Motor neuron (in vitro differentiated cells): ENCODE results near the gene MB. TPM values are rescaled to one million over a fixed set of nuclear protein-coding genes. Genes with fewer than 3 reads are reported as not detected.

Source experiments
- ATAC-seq, 8 experiments: fragments of 200-7000 bp; cut with Tn5 transposase; replicated peaks in 6 of 8; 2 replicates each; pipeline ENCODE4 v1.8.0; 2021; ENCODE audit warnings: mild to moderate bottlenecking in 8 of 8, moderate library complexity in 8 of 8
- H3K27ac ChIP-seq, 2 donors: fragments of 250-450 bp; sonication (Bioruptor Pico); 2 replicates each; pipeline ENCODE4 v1.9.0; 2021; ENCODE audit warnings: antibody characterized with exemption in 2 of 2, mild to moderate bottlenecking in 2 of 2, moderate library complexity in 1 of 2
- H3K4me1 ChIP-seq, 2 donors: fragments of 250-450 bp; sonication (Bioruptor Pico); replicated peaks in 1 of 2; 2 replicates each; pipeline ENCODE4 v1.6.1; 2021; ENCODE audit warnings: antibody characterized with exemption in 2 of 2, mild to moderate bottlenecking in 2 of 2, moderate library complexity in 1 of 2
- H3K4me3 ChIP-seq, 5 donors: fragments of 250-450 bp; sonication (Bioruptor Pico); 2 replicates each; pipeline ENCODE4 v1.9.0; 2021; ENCODE audit warnings: antibody characterized with exemption in 5 of 5, mild to moderate bottlenecking in 5 of 5, moderate library complexity in 4 of 5
- WGBS, 10 experiments: fragments of 450-650 bp; shearing (Covaris generic); methylation state at CpG; one replicate each; pipeline ENCODE4 v1.0.0; 2022; 5-methylcytosine and 5-hydroxymethylcytosine counted together
- in situ Hi-C, 9 experiments: fragments of 400-800 bp; cut with MboI; loops; one replicate each; pipeline ENCODE4 v1.15.0; 2021; ENCODE audit warnings: low sequenced_read_pairs in 9 of 9, low pct_unique_long_range_greater_than_20kb in 2 of 9; ENCODE audit not compliant: unreplicated experiment in 9 of 9
- total RNA-seq, 8 experiments: library from RNA; unstranded; fragments of 300-600 nt; gene quantifications; 2 replicates each; pipeline versions ENCODE4 v1.2.3 to v1.2.4, GENCODE V29; 2022

Gene MB
- total RNA-seq, 8 experiments from 2014 or later = 0.73 to 1.5 (median 0.76) TPM; not detected in 5

DNA sequence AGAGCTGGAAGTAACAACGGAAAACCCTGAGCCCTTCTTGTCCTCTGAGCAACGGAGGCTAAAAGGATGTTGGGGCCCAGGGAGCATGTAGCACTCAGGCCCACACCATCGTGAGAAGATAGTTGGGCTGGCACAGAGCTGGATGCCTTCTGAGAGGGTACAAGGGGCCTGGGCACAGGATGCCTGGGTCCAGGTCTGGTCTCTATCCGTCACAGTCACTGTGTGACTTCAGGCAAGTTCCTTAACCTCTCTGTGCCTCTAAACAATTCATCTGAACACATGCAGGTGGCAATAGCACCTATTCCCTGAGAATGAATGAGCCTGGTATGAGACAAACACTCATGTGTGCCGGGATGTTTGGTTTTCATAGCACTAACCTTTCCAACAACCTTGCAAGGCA, 29.2 kb downstream of the MB start:
- WGBS, 10 experiments = 60 to 90% (median 80%) methylated on average over 1 to 3 of the region's 5 CpGs; no CpG with 5 or more reads in 5 of the 10 experiments
- Histone ChIP-seq H3K4me1 (peaks cover 0 to 9% of the 10 kb centered on the region in 2 donors), H3K4me3 (no peak overlapping the region), H3K27ac (no peak overlapping the region)
- ATAC-seq = no peak
- in situ Hi-C loops = loop anchor here (10.0 to 25.0 kb wide), 3 partner anchors 151 to 233 kb away; no protein-coding TSS in a partner anchor

DNA sequence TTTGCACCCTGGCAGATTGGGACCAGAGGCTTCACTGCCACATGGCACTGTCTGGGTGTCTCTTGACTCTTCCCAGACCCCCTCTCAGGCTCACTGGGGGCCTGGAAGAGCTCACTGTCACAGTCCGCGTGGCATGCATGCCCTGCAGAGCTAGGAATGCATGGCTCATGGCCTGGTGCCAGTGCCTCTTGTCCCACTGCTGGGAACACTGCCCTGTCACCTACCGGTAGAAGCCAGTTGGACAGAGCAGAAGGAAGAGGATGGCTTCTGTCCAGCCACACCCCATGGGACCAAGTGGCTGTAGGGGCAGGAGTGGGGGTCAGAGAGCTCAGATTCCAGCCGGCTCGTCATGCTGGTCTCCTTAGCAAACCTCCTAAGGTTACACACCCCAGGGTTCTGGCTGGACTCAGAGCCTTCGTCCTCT, 29.7 kb downstream of the MB start:
- ATAC-seq = peak in 3 of 8 experiments; percentile 27 to 66 (median 28)
- in situ Hi-C loops = loop anchor here (10.0 to 25.0 kb wide), 3 partner anchors 150 to 233 kb away; no protein-coding TSS in a partner anchor
- WGBS, 10 experiments = 0 to 100% (median 90%) methylated on average over 1 to 2 of the region's 6 CpGs; no CpG with 5 or more reads in 6 of the 10 experiments
- Histone ChIP-seq H3K4me1 (peaks cover 0 to 7% of the 10 kb centered on the region in 2 donors), H3K4me3 (no peak overlapping the region), H3K27ac (no peak overlapping the region)

DNA sequence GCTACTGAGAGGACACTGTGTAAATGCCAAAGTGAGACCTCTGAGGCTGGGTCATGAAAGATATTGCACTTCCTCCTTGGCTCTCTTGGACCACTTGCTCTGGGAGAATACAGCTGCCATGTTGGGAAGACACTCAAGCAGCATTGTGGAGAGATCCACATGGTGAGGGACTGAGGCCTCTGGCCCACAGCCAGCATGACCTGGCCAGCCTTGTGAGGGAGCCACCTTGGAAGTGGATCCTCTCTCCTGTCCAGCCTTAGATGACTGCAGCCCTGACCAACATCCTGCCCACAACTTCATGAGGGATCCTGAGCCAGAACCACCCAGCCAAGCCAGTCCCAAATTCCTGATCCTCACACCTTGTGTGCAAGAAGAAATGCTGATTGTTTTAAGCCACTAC, 30.4 kb downstream of the MB start:
- H3K4me1 ChIP-seq = peaks cover 0 to 7% of the 10 kb centered on the region in 2 donors
- ATAC-seq = no peak
- H3K27ac ChIP-seq = no peak overlapping the region
- no peak overlapping the region for H3K4me3 ChIP-seq
- in situ Hi-C loops = loop anchor here (10.0 to 25.0 kb wide), 3 partner anchors 149 to 232 kb away; no protein-coding TSS in a partner anchor

DNA sequence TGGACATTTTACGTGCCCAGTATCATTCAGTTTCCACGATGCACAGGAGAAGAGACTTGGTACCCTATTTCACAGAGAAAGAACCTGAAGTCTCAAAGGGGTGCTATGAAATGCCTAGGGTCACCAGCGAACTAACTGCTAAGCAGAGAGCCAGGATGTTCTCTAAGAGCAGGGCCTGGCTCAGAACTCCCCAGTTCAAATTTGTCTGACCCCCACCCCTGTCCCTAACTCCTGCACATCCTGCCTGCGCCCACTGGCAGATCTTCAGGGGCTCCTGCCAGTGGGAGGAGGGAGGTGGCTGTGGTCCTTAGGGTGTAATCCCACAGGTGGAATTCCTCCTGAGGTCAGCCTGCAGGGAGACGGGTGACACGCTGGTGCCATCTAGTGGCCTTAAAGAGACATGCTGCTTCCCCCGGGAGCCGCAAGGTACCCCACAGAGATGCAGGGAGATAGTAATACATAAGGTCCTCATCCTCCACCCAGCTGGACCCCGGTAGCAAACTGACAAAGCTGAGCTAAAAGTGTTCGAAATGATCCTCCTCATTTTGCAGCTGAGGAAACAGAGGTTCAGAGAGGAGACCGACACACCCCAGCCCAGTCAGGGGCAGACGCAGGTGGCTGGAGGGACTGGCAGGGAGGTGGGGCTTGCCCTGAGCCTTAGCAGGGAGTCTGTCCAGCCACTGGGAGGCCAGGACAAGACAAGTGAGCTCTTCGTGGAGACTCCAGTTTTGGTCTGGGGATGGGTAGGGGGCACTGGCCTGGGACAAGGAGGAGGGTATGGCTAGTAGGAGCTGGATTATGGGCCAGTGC, 34.1 kb downstream of the MB start:
- Histone ChIP-seq H3K4me3 (no peak overlapping the region), H3K27ac (no peak overlapping the region), H3K4me1 (peaks cover 0 to 5% of the 10 kb centered on the region in 2 donors)
- 0 to 57% (median 35%) methylated on average over 1 to 5 of the region's 13 CpGs; no CpG with 5 or more reads in 4 of the 10 experiments for WGBS, 10 experiments
- in situ Hi-C loops = loop anchor here (5.0 to 25.0 kb wide), 4 partner anchors 146 to 228 kb away; no protein-coding TSS in a partner anchor
- peak; percentile 78 to 95 (median 89) for ATAC-seq

DNA sequence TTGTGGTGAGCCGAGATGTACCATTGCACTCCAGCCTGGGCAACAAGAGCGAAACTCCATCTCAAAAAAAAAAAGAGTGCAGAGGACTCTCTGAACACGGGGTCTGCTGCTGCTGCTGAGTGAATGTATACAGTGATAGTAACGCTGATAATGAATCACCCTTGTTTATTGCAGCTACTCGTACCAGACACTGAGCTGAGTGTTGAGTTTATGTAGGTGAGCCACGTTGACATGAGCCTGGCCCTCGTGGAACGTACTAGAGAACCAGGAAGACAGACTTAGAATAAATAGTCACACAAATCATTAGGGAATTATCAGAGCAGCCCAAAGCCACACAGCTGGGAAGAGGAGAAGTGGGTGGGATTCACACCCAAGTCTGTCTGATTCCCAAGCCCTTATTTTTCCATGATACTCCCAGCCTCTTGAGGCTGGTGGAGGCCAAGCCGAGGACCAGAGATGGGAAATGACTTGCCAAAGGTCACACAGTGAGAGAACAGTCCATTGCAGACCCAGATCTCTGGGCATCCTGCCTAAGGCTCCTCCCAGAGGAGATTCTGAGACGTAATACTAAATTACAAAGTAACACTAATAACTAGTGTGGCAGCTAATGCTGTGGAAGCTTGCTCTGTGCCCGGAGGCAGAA, 34.8 kb downstream of the MB start:
- Histone ChIP-seq H3K27ac (no peak overlapping the region), H3K4me3 (no peak overlapping the region), H3K4me1 (peaks cover 0 to 5% of the 10 kb centered on the region in 2 donors)
- peak in 1 of 8 experiments; percentile 2 for ATAC-seq
- 50 to 89% (median 72%) methylated on average over 1 to 7 of the region's 11 CpGs for WGBS, 10 experiments
- in situ Hi-C loops = loop anchor here (5.0 to 25.0 kb wide), 4 partner anchors 145 to 228 kb away; no protein-coding TSS in a partner anchor

DNA sequence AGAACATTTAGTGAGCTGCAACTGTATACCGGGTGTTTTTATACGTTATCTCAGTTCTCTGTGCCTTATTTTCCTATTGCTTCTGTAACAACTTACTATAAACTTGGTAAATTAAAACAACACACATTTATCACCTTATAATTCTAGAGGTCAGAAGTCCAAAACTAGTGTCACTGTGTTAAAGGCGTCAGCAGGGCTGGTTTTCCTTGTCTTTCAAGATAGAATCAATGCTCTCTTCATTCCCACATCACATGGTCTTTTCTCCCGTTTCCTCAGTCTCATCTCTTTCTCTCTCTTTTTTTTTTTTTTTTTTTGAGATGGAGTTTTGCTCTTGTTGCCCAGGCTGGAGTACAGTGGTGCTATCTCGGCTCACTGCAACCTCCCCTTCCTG, 36.1 kb downstream of the MB start:
- Histone ChIP-seq H3K27ac (no peak overlapping the region), H3K4me1 (peaks cover 0 to 5% of the 10 kb centered on the region in 2 donors), H3K4me3 (no peak overlapping the region)
- ATAC-seq = no peak
- 38 to 100% (median 78%) methylated on average over 2 to 5 of the region's 5 CpGs for WGBS, 10 experiments
- in situ Hi-C loops = loop anchor here (5.0 to 25.0 kb wide), 4 partner anchors 144 to 226 kb away; no protein-coding TSS in a partner anchor

DNA sequence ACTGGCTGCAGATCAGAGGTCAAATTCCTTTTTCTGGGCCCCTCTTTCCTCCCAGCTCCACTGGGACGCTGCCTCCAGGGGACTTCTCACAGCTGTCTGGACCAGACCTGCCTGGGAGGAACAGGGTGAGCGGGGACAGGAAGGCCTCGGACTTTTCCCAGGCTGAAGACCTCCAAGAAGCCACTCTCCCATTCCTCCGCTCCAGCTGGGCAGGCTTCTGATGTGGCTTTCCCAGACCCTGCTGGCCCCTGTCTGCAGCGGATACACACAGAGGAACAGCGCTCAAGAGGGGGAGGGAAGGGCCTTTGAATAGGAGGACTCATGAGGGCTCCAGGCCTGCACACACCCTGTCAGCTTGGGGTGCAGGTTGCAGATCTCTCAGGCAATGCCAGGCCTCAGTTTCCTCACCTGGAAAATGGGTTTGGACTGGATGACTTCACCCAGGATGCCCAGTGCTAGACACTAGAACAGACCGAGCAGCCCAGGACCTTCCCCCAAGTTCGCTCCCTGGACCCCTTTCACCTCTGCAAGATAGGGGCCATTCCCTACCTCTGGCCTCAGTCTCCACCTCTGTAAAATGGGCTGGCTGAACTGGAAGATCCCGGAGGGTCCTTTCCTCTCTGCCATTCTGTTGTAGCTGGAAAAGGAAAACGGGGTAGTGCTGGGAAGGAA, 36.6 kb downstream of the MB start:
- H3K4me1 ChIP-seq = peaks cover 0 to 5% of the 10 kb centered on the region in 2 donors
- no peak overlapping the region for H3K4me3 ChIP-seq
- no peak overlapping the region for H3K27ac ChIP-seq
- ATAC-seq = no peak
- 0 to 90% (median 70%) methylated on average over 1 to 7 of the region's 10 CpGs; no CpG with 5 or more reads in 3 of the 10 experiments for whole genome bisulfite sequencing, 10 experiments
- in situ Hi-C loops = loop anchor here (5.0 to 25.0 kb wide), 4 partner anchors 143 to 226 kb away; no protein-coding TSS in a partner anchor

DNA sequence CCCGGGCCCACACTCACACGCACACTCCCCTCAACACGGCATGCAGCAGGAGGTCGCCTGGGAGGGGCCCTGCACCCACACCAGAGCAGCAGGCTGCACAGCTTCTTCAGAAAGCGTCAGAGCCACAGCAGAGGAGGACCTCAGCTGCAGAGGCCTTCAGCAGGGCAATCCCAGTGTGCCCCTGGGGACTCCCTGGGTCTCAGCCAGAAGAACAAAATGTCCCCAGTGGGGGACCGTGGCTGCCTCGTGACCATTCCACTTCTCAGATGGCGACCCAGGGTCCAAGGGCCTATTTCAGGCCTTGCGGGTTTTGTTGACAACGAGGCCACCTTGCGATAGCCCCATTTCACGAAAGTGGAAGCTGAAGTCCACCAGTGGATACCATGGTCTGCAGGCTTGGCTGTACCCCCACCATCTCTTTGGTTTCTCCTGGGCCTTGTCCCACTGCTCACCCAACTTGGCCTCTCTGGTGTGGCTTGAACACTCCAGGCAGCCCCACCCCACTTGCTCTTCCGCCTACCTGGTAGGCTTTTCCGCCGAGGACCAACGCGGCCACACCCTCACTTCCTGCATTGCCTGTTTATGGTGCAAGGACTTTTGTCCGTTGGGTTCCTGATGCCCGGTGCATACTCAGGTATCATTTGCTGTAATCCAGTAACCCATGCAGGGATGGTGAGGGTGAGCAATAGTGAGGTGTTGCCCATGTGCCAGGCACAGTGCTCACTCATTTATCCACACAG, 38.1 kb downstream of the MB start:
- 70 to 95% (median 84%) methylated on average over 1 to 11 of the region's 19 CpGs; no CpG with 5 or more reads in 3 of the 10 experiments for WGBS, 10 experiments
- H3K4me3 ChIP-seq = no peak overlapping the region
- no peak for ATAC-seq
- in situ Hi-C loops = loop anchor here in 4 of 9 experiments (25.0 kb wide), 1 partner anchor 142 kb away; no protein-coding TSS in a partner anchor
- H3K27ac ChIP-seq = no peak overlapping the region
- peaks cover 0 to 5% of the 10 kb centered on the region in 2 donors for H3K4me1 ChIP-seq

DNA sequence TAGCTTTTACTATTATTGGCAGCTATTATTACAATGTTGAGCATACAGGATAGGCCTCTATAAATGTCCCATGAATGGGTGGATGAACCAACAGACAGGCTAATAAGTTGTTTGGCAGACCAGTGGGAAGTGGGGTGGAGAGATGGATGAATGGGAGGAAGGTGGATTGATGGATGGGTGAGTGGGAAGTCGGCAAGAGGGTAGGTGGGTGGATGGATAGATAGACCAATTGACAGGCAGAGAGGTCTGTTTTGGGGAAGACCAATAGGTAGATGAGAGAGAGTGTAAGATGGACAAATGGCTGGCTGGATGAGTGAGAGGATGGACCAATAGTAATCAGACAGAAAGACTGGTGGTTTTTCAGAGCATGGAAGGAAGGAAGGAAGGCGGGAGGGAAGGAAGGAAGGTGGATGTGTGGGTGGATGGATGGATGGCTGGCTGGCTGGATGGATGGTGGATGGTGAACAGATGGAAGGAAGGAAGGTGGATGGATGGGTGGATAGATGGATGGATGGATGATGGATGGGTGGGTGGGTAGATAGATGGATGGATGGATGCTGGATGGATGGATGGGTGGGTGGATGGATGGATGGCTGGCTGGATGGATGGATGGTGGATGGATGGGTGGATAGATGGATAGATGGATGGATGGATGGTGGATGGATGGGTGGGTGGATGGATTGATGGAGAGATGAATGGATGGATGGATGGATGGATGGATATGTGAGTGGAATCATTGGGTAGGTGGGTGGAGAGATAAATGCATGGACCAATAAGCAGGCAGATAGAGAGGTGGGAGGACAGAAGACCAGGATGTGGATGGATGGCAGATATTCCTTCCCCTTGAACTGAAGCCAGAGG, 39.1 kb downstream of the MB start:
- in situ Hi-C loops = loop anchor here in 4 of 9 experiments (25.0 kb wide), 1 partner anchor 141 kb away; no protein-coding TSS in a partner anchor
- Histone ChIP-seq H3K4me1 (peaks cover 0 to 7% of the 10 kb centered on the region in 2 donors), H3K27ac (no peak overlapping the region), H3K4me3 (no peak overlapping the region)
- no peak for ATAC-seq
- 58 to 92% (median 81%) methylated on average over 1 to 2 of the region's 2 CpGs; no CpG with 5 or more reads in 2 of the 10 experiments for WGBS, 10 experiments

DNA sequence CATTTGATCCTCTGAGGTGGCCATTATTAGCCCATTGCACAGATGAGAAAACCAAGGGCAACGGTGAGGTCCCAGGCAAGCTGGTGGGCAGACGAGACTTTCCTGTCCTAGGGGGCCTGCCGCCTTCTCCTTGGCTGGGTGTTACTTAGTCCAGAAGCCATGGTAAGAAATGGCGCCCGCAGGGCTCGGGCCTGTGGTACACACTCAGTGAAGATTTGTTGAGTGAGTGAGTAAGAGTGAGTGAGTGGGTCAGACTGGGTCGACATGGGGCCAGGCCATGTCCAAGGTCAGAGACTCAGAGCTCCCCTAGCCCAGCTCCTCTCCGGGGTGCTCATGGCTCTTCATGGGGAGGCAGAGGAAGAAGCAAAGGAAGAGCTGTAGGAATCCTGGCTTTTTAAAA, 40.5 kb downstream of the MB start:
- no peak for ATAC-seq
- in situ Hi-C loops = loop anchor here in 4 of 9 experiments (25.0 kb wide), 1 partner anchor 139 kb away; no protein-coding TSS in a partner anchor
- H3K4me3 ChIP-seq = no peak overlapping the region
- no peak overlapping the region for H3K27ac ChIP-seq
- WGBS, 10 experiments = 70 to 100% (median 83%) methylated on average over 1 to 2 of the region's 8 CpGs; no CpG with 5 or more reads in 5 of the 10 experiments
- peaks cover 0 to 7% of the 10 kb centered on the region in 2 donors for H3K4me1 ChIP-seq

DNA sequence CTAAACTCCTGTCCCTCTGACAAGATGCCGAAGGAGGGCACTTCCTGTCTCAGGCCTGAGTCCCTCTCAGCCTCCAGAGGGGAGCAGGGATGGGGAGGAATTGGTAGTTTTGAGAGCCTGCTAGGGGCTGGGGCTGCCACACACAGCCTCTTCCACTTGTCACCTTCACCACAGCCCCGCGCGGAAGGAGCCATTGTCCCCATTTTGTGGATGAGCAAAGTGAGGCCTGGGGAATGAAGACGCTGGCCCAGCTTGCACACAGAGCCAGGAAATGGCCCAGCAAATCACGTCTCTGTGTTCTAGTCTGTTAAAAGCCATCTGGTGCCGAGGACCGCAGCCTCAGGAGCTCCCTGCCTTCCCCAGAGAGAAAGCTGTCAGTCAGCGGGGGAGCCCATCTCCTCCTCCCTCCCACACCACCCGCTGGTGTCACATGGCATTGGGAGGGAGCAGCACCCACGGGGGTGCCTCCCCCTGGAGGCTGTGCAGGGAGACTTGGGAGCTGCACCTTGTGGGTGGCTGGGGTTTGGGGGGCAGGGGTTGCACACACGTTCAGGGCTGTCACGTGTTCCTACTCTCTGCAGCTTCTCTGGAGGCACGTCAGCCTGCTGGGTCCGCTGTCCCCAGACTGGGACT, 41.9 kb downstream of the MB start:
- WGBS, 10 experiments = 45 to 100% (median 87%) methylated on average over 3 to 6 of the region's 15 CpGs; no CpG with 5 or more reads in 7 of the 10 experiments
- ATAC-seq = peak in 6 of 8 experiments; percentile 27 to 78 (median 34)
- no peak overlapping the region for H3K4me3 ChIP-seq
- peaks cover 0 to 10% of the 10 kb centered on the region in 2 donors for H3K4me1 ChIP-seq
- no peak overlapping the region for H3K27ac ChIP-seq
- in situ Hi-C loops = loop anchor here in 4 of 9 experiments (25.0 kb wide), 1 partner anchor 138 kb away; no protein-coding TSS in a partner anchor
